Anterior cingulate cortex (tissue), 58 donors: ENCODE data around the gene RAB36.

Experiments
- DNase-seq, 58 donors: peaks; one replicate each; lab custom pipeline; 2025; lab: John Stamatoyannopoulos, UW

RAB36 gene

DNA sequence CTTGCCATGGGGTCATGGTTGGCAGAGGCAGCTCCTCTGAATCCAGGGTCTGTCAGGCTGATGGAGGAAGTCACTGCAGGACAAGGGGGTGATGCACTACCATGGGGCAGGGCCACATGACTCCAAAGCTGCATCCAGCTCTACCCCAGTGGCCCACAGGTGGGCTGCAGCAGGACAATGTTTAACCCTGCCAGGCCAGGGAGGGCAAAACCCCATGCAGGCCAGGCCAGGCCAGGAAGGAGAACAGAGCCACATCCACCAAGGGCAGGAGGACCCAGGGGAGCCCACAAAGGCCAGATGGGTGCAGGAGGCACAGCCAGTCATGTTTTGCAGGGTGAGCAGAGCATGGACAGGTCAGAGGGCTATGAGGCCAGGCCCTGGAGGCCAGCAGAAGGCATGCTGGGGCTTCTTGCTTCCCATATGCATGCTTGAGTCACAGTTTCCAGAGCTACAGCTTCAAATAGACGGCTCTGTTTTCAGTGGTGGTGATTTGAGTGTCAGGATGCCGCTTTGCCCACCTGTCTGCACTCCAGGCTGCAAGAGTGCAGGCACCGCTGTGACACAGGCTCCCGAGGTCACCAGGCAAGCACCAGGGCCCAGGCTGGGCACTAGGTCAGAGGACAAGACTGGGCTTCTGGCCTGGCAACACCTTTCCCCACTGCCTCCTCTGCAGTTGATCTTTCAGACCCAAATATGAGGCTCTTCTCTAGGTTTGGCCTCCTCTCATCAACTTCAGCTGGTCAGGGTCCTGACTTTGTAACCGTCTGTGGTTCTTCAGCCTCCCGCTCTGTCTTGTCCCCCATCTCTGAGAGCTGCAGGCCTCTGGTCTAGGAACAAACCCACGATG is 26.4 kb upstream of the RAB36 start:
- no peak for DNase-seq

DNA sequence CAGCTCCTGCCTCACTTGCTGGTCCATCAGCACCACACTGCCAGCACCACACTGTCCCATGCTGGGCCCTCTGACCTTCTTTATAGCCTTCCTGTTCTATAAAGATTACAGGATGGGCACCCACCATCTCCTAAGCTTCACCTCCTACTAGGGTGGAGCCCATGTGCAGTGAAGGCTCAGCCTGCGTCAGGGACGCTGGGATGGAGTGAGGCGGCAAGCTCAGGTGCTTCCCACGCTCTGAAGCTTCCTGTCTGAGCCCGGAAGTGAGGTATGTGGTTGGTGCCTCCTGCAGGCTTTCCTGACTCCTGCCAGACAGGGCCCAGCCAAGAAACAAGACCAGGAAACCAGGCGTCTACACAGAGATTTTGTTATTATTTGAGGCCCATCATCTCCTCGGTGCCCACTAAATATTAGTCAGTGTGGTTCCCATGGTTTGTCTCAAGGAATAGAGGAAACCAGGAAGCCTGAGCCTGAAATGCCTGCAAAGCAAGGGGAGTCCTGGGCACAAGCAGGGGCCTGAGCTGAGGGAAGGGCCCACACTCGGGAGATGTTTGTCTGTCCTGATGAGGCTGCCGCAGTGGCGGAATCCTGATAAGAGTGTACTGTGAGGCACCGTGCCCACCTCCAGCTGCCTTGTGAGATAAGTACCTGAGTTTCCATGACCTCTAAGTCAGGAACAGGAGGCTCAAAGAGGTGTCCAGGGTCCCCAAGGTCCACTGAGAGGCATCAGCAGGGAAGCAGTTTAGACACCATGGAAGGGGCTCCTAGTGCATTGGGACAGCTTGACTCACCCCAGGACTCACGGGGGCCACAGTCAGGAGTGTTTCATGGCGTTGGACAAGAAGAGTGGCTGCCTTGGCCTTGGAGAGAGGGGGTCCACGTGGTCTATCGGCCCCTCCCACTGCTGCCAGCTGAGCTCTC is 25.5 kb upstream of the RAB36 start:
- peak in 1 of 58 donors; percentile 21 for DNase-seq

DNA sequence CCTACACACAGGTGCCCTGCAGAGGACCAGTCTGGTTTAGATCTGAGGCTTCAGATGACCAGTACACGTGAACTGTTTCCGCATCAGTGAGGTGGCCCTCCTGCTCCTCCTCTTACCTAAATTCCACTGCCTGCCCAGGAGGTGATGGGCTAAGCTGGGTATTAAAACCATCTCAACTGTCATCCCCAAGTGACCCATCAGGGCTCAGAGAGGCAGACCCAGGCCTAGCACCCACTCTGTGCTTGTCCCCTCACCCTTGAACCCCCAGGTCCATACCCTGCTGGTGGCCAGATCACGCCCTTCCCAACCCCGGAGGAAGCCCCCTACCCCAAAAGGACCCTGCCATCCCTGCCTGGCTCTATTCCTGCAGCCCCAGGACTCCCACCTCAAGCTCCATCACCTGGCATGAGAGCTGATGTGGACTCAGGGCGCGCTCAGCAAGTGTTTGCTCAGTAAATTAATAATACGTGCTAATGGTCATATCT is 24.8 kb upstream of the RAB36 start:
- DNase-seq = no peak

DNA sequence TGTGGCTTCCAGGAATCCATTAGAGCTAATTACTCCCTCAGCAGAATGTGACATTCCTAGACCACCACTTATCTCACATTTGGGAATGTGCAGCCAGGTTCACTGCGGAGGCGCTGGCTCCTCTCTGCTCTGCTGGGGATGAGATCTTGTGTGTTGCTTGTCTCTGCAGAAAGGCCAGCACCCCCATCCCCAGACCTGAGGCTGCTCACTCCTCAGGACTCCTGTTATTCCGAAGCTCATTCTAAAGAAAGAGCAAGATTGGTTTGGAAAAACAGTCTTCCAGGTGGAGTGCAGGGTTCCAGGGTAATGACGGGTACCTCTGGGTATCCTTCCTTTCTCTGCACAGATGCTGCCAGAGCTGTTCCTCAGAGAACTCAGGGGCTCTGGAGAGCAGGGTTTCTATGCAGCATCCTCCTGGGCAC is 24.3 kb upstream of the RAB36 start:
- no peak for DNase-seq

DNA sequence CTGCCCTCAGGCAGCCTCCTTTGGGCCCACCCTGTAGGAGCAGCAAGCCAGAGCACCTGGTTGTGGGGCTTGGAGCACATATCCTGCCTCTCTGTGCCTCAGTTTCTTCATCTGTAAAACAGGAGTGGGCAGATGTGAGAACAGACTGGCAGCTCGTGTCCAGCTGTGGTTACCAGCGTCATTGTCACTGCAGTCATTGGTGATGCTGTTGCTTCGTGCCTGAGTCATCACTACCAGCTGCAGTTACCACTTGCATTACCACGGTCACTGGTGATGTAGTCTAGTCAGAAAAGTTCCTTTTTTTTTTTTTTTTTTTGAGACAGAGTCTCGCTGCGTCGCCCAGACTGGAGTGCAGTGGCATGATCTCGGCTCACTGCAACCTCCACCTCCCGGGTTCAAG is 23.9 kb upstream of the RAB36 start:
- DNase-seq = peak in 15 of 58 donors; percentile 16 to 64 (median 40)

DNA sequence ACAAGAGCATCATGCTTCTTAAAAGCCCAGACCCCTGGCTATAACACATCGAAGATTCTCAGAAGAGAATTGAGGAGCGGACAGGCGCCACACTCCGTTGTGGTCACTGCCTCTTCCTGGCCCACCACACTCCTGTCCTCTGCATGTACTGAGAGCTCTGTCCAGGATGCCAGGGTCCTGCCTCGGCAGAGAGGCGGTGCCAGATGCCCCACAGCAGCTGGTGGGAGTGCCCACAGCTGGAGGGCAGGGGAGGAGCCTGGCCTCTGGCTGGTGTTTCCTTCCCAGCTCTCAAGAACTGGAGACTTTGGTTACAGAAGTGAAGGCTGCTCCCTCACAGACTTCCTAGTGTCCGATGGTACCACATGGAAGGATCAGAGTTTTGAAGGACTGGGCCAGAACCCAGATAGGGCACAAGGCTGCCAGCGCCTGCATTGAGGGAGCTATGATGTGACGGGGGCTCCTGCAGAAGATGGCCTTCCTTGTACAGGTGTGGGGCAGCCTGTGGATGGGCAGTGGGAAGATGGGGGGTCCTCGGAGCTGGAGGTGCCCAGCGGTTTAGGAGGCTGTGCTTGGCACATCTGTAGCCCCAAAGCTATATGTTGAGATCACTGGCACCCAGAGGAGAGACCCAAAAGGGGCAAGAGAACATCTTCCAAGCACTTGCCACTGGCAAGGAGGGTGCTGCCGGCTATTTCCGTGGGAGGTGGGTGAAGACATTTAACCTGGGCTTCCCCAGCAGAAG is 22.9 kb upstream of the RAB36 start:
- DNase-seq = peak in 18 of 58 donors; percentile 15 to 62 (median 44)

DNA sequence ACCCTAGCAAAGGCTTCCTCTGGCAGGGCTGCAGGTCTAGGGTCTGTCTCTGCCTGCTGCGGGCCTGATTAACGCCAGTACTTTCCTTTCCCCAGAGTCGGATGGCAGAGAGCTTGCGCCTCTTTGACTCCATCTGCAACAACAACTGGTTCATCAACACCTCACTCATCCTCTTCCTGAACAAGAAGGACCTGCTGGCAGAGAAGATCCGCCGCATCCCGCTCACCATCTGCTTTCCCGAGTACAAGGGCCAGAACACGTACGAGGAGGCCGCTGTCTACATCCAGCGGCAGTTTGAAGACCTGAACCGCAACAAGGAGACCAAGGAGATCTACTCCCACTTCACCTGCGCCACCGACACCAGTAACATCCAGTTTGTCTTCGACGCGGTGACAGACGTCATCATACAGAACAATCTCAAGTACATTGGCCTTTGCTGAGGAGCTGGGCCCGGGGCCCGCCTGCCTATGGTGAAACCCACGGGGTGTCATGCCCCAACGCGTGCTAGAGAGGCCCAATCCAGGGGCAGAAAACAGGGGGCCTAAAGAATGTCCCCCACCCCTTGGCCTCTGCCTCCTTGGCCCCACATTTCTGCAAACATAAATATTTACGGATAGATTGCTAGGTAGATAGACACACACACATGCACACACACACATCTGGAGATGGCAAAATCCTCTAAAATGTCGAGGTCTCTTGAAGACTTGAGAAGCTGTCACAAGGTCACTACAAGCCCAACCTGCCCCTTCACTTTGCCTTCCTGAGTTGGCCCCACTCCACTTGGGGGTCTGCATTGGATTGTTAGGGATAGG is 22.1 kb upstream of the RAB36 start:
- peak in 3 of 58 donors; percentile 29 to 61 (median 46) for DNase-seq

DNA sequence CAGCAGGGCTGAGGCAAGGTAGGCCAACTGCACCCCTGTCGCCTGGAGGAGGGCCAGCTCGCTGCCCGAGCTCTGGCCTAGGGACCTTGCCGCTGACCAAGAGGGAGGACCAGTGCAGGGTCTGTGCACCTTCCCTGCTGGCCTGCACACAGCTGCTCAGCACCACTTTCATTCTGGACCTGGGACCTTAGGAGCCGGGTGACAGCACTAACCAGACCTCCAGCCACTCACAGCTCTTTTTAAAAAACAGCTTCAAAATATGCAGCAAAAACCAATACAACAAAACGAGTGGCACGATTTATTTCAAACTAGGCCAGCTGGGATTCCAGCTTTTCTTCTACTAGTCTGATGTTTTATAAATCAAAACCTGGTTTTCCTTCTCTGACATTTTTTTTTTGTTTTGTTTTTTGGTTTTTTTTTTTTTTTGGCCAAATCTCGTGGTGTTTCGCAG is 21.4 kb upstream of the RAB36 start:
- no peak for DNase-seq

DNA sequence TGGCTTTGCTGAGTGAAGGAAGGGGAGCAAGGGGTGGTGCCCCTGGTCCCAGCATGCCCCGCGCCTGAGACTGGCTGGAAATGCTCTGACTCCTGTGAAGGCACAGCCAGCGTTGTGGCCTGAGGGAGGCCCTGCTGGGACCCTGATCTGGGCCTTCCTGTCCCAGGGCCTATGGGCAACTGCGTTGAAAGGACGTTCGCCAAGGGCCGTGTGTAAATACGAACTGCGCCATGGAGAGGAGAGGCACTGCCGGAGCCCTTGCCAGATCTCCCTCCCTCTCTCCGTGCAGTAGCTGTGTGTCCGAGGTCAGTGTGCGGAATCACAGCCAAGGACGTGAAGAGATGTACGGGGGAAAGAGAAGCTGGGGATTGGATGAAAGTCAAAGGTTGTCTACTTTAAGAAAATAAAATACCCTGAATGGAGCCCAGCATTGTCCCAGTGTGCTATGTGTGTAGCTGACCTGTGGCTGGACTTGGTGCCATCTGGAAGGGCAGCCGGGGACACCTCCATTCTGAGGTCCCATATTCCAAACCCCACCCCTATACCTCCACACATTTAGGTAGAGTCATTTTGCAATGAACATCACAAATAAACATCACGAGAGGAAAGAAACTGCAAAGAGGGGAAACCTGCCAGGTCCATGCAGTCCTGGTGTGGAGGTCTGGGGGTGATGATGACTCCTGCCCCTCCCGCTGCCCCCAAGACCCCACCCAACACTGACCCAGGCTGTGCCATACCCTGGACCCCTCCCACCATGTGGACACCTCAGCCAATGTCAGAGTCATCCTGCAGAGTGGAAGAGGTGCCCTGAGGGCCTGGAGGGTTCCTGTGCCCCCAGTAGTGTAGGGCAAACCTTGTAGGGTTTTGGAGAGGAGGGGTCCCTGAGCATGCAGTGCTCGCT is 20.4 kb upstream of the RAB36 start:
- no peak for DNase-seq

DNA sequence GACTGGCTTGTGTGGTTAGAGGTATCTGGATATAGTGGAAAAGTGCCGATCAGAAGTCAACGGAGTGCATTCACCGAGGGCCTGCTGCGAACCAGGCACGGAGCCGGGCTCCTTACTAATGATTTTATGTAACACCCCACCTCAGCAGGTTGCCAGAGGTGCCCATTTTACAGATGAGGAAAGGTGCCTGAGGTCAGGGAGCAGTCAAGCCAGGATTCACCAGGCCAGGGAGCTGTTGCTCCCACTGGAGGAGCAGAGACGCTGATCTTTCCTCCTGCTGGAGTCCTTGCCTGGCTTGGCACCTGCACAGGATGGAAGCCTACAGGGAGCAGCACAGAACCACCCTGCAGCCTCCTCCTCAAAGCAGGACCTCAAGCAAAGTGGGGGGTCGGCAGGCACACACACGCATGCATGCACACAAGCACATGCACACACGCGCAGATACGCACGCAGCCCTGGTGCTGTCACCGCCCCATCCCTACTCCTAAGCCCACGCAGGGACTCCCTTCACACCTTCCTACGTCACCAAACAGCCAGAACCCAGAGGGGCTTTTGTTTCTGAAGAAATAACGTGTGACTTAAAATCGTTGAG is 19.7 kb upstream of the RAB36 start:
- no peak for DNase-seq

DNA sequence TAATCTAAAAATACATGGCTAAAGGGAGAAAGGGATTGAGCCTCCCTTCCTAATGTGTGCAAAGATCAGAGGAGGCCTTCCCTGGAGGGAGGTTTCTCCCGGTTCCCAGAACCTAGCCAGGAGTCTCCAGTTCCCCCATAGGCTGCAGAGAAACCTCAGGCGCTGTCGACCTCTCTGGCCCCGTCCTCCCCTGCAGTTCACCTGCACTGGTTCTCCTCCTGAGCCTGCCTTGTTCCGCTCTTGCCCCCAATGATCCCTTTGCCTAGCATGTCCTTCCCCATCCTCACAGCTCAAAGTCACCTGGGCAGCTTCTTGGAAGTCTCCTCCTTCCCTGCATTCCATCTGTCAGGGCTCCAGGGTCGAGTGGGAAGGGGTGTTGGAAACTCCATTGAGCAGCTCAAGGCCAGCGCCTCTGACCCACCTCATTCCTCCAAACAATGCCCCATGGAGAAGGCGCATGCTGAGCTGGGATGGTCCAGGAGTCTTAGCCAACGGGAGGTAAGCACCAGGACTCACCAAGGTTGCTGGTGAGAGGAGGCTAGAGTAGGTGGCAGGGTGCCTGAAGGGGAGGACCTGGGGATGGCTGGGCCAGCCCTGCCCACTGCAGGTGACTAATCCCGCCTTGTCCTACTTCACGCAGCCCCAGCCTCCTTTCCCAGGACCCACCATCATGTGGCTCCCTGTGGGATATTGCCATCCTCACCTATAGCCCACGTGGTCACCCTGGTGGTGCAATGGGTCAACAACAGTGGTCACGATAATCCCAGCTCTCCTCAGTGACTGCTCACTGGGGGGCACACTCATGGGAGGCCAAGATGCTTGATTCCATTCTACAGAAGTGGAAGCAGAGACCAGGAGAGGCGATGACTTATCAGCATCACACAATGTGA is 18.9 kb upstream of the RAB36 start:
- no peak for DNase-seq

DNA sequence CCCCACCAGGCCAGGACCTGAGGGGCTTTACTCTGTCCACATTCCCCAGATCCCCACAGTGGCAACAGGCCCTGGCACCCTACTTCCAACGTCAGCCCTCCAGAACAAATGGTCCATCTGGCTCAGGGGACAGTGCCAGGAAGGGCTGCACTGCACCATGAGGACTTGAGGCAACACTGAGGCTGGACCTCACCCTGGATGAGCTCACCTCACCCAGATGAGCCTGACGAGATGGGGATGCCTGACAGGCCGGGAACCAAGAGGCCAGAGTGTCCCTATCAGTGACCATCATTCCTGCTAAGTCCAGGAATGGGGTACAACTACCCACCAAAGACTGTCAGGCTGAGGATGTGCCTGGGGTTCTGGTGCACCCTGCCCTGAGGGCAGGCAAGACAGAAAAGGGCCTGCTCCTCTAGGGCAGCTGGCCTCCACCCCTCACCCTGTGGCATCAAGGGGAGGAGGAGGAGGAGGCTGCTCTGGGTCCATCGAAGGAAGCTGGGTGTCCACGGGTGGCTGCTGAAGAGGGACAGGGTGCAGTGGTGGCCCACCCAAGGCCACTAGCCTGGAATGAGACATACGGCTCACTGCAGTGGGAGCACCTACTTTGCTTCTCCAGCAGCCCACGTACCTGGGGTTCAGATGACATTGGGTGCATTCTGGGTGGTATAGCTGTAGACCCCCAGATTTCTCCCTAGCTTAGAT is 18.1 kb upstream of the RAB36 start:
- DNase-seq = no peak

DNA sequence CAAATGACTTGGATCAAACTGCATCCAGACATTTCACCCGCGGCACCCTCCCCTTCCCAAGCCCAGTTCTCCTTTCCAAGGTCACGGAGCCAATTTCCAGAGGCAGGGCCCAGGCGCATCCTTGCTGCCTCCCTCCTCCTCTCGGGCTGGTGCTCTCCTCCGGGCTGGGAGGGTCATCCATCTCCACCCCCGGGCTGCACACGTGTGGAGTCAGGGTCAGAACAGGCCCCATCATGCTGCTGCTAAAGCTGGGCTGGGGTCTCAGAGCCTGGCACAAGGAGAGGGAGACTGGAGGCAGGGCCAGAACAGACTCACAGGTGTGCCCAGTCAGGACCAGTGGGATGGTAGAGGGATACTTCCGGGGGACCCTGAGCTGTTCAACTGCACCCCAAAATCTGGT is 17.5 kb upstream of the RAB36 start:
- DNase-seq = no peak

DNA sequence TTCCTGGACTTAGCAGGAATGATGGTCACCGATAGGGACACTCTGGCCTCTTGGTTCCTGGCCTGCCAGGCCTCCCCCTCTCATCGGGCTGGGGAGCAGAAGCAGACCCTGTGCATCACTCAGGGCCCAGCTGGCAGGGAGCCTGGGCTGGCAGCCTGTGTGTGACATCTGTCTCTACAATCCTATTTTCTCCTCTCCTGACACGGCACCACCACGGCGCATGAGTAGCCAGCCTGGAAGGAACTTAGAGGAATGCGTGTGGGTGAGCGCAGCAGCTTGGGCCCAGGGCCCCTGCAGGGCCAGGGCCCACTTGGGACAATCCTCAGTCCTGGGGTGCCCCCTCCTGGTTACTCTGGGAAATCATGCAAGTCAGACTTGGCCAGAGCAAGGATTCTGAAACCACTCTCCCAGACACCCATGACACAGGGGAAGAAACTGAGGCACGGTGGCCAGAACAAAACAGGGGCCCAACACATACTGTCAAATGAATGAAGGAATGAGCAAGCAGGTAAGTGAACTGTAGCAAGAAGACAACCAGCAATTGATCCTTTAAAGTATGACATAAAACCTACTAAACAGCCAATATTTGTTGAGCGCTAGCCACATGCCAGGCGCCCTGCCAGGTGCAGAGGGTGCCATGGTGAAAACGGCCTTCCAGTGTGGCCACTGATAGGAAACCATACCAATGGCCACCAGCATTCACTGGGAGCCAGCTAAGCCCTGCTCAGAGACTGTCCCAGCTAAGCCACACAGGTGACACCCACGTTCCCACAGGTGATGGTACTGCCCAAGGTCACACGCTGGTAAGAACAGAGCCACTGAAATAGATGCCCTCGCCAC is 16.8 kb upstream of the RAB36 start:
- peak in 57 of 58 donors; percentile 42 to 90 (median 78) for DNase-seq

DNA sequence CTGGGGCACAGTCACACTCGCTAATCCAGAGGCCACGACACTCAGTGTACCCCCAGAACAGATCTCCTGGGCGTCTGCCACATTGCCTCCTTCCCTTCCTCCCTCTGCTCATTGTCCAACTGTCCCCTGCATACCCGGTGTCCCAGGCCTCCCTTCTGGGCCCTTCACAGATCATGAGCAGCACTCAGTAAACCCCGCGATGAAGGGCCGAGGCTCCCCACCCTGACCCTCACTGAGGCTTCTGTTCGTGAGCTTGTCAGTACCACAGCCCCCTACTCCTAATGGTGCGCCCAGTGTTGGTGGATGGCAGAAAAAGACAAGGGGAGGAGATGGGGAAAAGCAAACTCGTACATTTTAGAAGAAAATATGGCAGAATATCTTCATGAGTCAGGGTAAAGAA is 16.1 kb upstream of the RAB36 start:
- no peak for DNase-seq

DNA sequence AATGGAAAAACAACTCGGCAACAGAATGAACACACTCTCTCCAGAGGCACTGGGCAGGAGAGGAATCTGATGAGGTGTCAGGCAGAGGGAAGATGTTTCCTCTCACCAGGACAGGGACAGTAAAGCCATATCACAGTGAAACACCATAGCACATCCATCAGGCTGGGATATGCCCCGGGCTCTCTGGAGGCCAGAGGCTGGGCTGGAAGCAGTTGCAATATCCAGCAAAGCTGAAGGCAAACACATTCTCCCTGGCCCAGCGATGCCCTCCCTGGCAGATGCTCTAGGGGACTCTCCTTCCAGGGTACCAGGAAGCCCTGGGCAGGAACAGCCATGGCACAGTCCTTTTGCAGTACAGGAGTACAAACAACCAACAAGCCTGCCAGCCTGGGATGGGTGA is 14.6 kb upstream of the RAB36 start:
- no peak for DNase-seq
